K562 (cell line): ENCODE results near the gene SRPRA. TPM values are rescaled to one million over a fixed set of nuclear protein-coding genes. Genes with fewer than 3 reads are reported as not detected.

ENCODE experiments used
- CBX1 ChIP-seq: sonication (generic); IDR thresholded peaks from 2 replicates; pipeline ENCODE4 v1.6.1; 2016; ENCODE audit warnings: antibody characterized with exemption, low read depth, mild to moderate bottlenecking
- CREB1 ChIP-seq, 2 experiments: sonication (generic) in 1 of 2; formaldehyde crosslinking in 1 of 2; IDR thresholded peaks; 2 replicates each; pipeline versions ENCODE4 v1.6.1 to v1.8.0; 2012 to 2022; ENCODE audit warnings: inconsistent platforms in 1 of 2, mild to moderate bottlenecking in 1 of 2, missing genetic modification reagents in 1 of 2, moderate library complexity in 1 of 2
- EP400 ChIP-seq: fragments of 450-650 bp; IDR thresholded peaks from 2 replicates; pipeline ENCODE4 v1.6.1; 2017; ENCODE audit warnings: antibody characterized with exemption, mild to moderate bottlenecking, moderate library complexity
- ETV1 ChIP-seq: fragments of 450-650 bp; conservative IDR thresholded peaks from 2 replicates; pipeline ENCODE4 v1.6.1; 2016; ENCODE audit warnings: missing genetic modification characterization, control low read depth, low read depth, missing compliant biosample characterization
- FOXJ3 ChIP-seq: sonication (generic); formaldehyde crosslinking; IDR thresholded peaks from 2 replicates; pipeline ENCODE4 v1.4.0; 2020; ENCODE audit warnings: mild to moderate bottlenecking, missing genetic modification reagents
- KLF13 ChIP-seq: fragments of 450-650 bp; IDR thresholded peaks from 2 replicates; pipeline ENCODE4 v1.6.1; 2016; ENCODE audit warnings: missing genetic modification characterization, low read depth, mild to moderate bottlenecking, missing compliant biosample characterization, moderate library complexity, borderline replicate concordance
- NONO ChIP-seq, 2 experiments: fragments of 200-400 bp in 1 of 2; fragments of 450-650 bp in 1 of 2; formaldehyde crosslinking in 1 of 2; IDR thresholded peaks; 2 replicates each; pipeline ENCODE4 v1.6.1; 2017; ENCODE audit warnings: low read depth in 2 of 2, mild to moderate bottlenecking in 2 of 2, moderate library complexity in 2 of 2, low read length in 1 of 2
- POLR2A ChIP-seq: fragments of 450-650 bp; conservative IDR thresholded peaks from 2 replicates; pipeline ENCODE4 v1.6.1; 2016
- POLR2AphosphoS5 ChIP-seq: IDR thresholded peaks from 2 replicates; pipeline ENCODE4 v1.6.1; 2011; ENCODE audit warnings: mild to moderate bottlenecking, low read depth, low read length, moderate library complexity; ENCODE audit not compliant: control insufficient read depth, insufficient read depth
- RBFOX2 ChIP-seq: fragments of 200-400 bp; formaldehyde crosslinking; IDR thresholded peaks from 2 replicates; pipeline ENCODE4 v1.6.1; 2017; ENCODE audit warnings: low read depth, mild to moderate bottlenecking, low read length, moderate library complexity
- RFX5 ChIP-seq: IDR thresholded peaks from 2 replicates; pipeline ENCODE4 v1.6.1; 2011; ENCODE audit warnings: low read depth, mild to moderate bottlenecking, improper control_type of control experiment, low read length
- SNRNP70 ChIP-seq: fragments of 200-400 bp; formaldehyde crosslinking; optimal IDR thresholded peaks from 2 replicates; pipeline ENCODE3; 2017; ENCODE audit warnings: low read depth, low read length
- TOE1 ChIP-seq, 2 experiments: fragments of 450-650 bp in 1 of 2; sonication (generic) in 1 of 2; formaldehyde crosslinking in 1 of 2; IDR thresholded peaks; 2 replicates each; pipeline versions ENCODE4 v1.7.1 to v1.8.0; 2016 to 2022; ENCODE audit warnings: borderline replicate concordance in 2 of 2, mild to moderate bottlenecking in 2 of 2, antibody characterized with exemption in 1 of 2, inconsistent platforms in 1 of 2, low read depth in 1 of 2, missing genetic modification reagents in 1 of 2, moderate library complexity in 1 of 2
- ZFX ChIP-seq: sonication (generic); formaldehyde crosslinking; IDR thresholded peaks from 2 replicates; pipeline ENCODE4 v1.8.0; 2022; ENCODE audit warnings: mild to moderate bottlenecking, missing genetic modification reagents, moderate library complexity
- ZKSCAN1 ChIP-seq: fragments of 150-350 bp; IDR thresholded peaks from 2 replicates; pipeline ENCODE4 v1.6.1; 2016; ENCODE audit warnings: low read depth, low read length
- ZNF143 ChIP-seq: sonication (generic); formaldehyde crosslinking; IDR thresholded peaks from 2 replicates; pipeline ENCODE4 v1.9.0; 2022; ENCODE audit warnings: mild to moderate bottlenecking, missing genetic modification reagents
- ZNF146 ChIP-seq: IDR thresholded peaks from one replicate; pipeline ENCODE4 v1.6.1; 2018; ENCODE audit warnings: missing compliant biosample characterization; ENCODE audit not compliant: unreplicated experiment
- ZNF589 ChIP-seq: fragments of 200-800 bp; sonication (Bioruptor generic); IDR thresholded peaks from 2 replicates; pipeline ENCODE4 v1.6.1; 2016; ENCODE audit warnings: low read depth, missing genetic modification characterization, missing compliant biosample characterization
- ZNF695 ChIP-seq: fragments of 450-650 bp; formaldehyde crosslinking; IDR thresholded peaks from 2 replicates; pipeline ENCODE4 v1.4.0; 2020; ENCODE audit warnings: mild to moderate bottlenecking, moderate library complexity
- ZNF785 ChIP-seq: fragments of 250-450 bp; sonication (Bioruptor Pico); IDR thresholded peaks from 2 replicates; pipeline ENCODE4 v1.4.0; 2020; ENCODE audit warnings: mild to moderate bottlenecking
- polyA plus RNA-seq, 8 experiments: library from polyadenylated mRNA; depleted of rRNA in 4 of 8; stranded (reverse) in 5 of 8; unstranded in 3 of 8; fragments of >200 nt; fragmentation: Nextera tagmentation in 2 of 8; fragmentation: Illumina TruSeq in 1 of 8; extraction: Ambion mirVana in 2 of 8; extraction: Trizol in 1 of 8; gene quantifications; 2 replicates each; pipeline versions ENCODE4 v1.2.1 to v1.2.3, GENCODE V29; 2011 to 2014; ENCODE audit warnings: inconsistent platforms in 1 of 8, missing spikeins in 1 of 8
- total RNA-seq, 7 experiments: library from RNA; depleted of rRNA in 6 of 7; stranded (reverse); fragments of >200 nt in 6 of 7; fragmentation: Illumina TruSeq in 2 of 7; extraction: Trizol in 2 of 7; gene quantifications; 2 replicates each; pipeline versions ENCODE4 v1.2.1 to v1.2.3, GENCODE V29; 2011 to 2021; ENCODE audit warnings: low replicate concordance in 1 of 7
- TF ChIP-seq, protein P1 (sequence below): fragments of 450-650 bp; formaldehyde crosslinking; IDR thresholded peaks from 2 replicates; pipeline ENCODE4 v1.4.0; 2020; ENCODE audit warnings: mild to moderate bottlenecking, moderate library complexity
- TF ChIP-seq, protein P2 (sequence below): sonication (generic); IDR thresholded peaks from 2 replicates; pipeline ENCODE4 v1.6.1; 2016

The SRPRA gene
- total and polyA plus RNA-seq, 9 of the 15 experiments (the other 6 are each of a cell fraction or from before 2014, with no cell fraction given) = 33.5 to 124 (median 80.0) TPM

DNA sequence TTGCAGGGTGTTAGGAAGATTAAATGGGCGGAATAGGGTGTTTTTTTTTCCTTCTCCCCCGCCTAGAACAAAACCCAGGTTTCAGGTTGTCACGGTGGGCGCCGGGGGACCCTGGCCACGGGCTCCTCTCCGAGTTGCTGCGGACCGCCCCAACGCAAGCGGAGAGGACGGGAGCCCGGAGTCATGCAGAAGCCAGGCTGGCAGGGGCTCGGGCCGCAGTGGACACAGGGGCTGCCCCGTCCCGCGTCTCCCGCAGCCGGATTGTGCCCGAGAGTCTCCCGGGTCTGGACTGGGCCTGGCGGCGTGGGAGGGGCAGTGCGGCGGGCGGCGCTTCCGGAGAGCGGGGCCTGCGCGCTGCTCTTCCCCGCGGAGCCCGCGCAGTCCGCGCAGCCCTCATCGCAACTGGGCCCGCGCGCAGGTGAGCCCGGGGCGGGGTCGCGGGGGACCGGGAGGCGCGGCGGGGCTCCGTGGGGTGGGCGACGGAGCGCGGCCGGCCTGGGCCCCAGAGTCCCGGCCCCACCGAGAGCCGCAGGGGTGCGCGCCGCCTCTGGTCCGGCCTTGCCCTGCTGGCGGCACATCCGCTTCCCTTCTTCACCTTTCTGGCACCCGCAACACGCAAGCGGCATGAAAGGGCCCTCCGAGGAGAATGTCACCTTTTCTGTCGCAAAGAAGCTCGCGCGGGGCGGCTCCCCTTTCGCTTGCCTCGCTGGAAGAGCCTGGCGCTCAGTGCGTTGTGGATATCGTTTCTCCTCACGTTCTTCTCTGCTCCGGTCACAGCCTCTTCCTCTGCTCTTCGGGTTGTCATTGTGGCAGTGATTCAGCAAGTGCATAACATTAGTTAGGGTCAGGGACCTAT is 14.3 kb upstream of the SRPRA start, which contains the start of gene TIRAP (continued):
- TF ChIP-seq ZNF695 (no peak), CBX1 (peak; percentile 30; the same call in 1 of the 2 replicates), NONO (IDR thresholded peaks at IDR 0.05; ENCODE audit: low read depth in 2 of 2, low read length in 1 of 2) (peak; percentile 56 to 66; a peak in 1 of 4 replicates), ZKSCAN1 (no peak), SNRNP70 (no peak), ZNF143 (no peak), CREB1 (IDR thresholded peaks at IDR 0.05) (no peak; the same call in 1 of the 2 replicates), CREB1 (CRISPR knock-in tag; IDR thresholded peaks at IDR 0.05) (no peak), RBFOX2 (peak; percentile 84), ETV1 (tag) (peak; percentile 58), TOE1 (IDR thresholded peaks at IDR 0.05; ENCODE audit: borderline replicate concordance) (no peak), TOE1 (CRISPR knock-in tag; IDR thresholded peaks at IDR 0.05; ENCODE audit: borderline replicate concordance, low read depth) (0 out of 2 replicates have a peak, but pooled peaks have one; percentile 28), FOXJ3 (no peak), POLR2AphosphoS5 (peak; percentile 1; the same call in 1 of the 2 replicates), EP400 (peak; percentile 62; the same call in 1 of the 2 replicates), ZFX (peak; percentile 87), ZNF146 (CRISPR knock-in tag) (no peak), POLR2A (peak; percentile 61), ZNF785 (CRISPR knock-in tag) (no peak), RFX5 (no peak), KLF13 (tag) (no peak), ZNF589 (CRISPR knock-in tag) (no peak)
- TF ChIP-seq, protein P1, sequence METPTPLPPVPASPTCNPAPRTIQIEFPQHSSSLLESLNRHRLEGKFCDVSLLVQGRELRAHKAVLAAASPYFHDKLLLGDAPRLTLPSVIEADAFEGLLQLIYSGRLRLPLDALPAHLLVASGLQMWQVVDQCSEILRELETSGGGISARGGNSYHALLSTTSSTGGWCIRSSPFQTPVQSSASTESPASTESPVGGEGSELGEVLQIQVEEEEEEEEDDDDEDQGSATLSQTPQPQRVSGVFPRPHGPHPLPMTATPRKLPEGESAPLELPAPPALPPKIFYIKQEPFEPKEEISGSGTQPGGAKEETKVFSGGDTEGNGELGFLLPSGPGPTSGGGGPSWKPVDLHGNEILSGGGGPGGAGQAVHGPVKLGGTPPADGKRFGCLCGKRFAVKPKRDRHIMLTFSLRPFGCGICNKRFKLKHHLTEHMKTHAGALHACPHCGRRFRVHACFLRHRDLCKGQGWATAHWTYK (CRISPR knock-in tag) = 0 out of 2 replicates have a peak, but pooled peaks have one; percentile 30
- TF ChIP-seq, protein P2, sequence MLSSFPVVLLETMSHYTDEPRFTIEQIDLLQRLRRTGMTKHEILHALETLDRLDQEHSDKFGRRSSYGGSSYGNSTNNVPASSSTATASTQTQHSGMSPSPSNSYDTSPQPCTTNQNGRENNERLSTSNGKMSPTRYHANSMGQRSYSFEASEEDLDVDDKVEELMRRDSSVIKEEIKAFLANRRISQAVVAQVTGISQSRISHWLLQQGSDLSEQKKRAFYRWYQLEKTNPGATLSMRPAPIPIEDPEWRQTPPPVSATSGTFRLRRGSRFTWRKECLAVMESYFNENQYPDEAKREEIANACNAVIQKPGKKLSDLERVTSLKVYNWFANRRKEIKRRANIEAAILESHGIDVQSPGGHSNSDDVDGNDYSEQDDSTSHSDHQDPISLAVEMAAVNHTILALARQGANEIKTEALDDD = no peak
